UCSD-AML1 (cell line): Measurements from ENCODE around the gene CHKB.

Source experiments
- DNase-seq: peaks from one replicate; lab custom pipeline; 2025; ENCODE audit not compliant: unreplicated experiment; lab: John Stamatoyannopoulos, UW

CHKB gene

DNA sequence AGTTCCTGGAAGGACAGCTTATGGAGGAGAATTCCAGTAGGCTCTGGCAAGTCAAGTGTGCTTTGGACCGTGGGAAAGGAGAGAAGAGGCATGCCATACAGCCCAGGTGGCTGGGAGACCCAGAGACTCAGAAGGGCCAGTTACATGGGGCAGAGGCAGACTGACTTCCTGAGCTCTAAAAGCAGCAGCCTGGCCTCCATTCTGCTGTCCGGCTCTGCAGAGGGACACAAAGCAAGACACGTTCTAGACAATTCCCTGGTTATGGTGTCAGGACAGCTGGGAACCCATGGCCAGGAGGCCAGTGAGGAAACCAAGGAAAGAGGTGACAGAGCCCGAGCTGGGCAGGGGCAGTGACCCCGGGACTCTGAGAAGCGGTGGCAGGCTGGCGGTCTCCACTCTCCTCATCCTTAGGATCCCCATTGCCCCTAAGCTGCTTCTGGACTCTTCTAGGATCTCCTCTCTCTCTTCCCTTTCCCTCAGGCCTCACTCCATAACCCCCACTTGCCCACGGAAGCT, 7.2 kb downstream of the CHKB start:
- DNase-seq = no peak

DNA sequence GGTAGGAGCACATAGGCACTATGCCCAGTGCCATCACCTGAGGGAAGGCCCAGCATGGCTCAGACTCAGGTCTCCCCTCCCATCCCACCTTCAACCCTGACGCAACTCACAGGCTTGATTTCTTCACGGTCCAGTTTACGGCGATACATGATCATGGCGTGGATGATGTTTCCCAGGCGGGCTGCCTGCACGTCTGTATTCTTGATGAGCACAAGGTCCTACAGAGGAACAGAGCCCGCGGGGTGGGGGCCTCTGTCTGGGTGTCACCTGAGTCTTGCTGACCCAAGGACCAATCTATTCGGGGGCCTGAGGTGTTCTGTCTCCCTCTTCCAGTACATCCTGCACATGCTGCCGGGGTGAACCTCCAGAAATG, 8.3 kb downstream of the CHKB start:
- no peak for DNase-seq

DNA sequence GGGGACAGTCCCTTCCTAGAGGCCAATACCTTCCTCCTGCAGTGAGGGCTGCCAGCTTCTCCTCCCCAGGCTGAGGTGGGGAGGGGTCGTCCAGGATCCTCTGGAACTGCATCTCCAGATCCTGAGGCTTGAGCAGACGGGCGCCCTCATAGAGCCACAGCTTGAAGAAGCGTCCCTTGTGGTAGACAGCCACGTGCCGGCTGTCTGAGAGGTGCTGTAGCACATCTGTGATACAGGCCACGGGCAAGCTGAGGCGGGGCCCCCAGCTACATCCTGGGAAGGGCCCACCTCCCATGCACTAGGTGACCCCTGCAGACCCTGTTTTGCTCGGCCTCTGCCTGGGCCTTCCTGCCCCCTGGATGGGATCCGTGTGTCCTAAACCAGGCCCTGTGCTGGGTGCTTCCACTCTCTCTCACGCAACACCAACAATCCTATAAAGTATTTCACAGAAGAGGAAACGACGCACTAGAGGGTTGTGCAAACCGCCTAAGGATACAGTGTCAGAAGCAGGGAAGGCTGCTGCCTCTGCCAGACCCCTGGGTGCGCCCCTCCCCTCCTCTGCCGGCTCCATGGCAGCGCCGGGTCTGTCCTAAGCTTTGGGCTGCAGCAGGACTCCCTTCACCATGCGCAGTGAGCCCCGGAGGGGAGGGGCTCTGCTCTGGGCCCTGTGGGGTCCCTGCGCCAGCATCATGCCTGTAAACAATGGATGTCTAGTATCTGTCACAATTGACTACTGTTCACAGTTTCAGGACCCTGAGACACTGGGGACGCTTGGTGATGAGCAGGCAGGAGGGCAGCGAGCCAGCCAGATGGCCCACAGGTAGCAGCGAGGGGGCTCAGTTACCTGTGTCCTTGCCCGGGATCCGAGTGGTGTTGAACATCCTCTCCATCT, 8.9 kb downstream of the CHKB start:
- no peak for DNase-seq

DNA sequence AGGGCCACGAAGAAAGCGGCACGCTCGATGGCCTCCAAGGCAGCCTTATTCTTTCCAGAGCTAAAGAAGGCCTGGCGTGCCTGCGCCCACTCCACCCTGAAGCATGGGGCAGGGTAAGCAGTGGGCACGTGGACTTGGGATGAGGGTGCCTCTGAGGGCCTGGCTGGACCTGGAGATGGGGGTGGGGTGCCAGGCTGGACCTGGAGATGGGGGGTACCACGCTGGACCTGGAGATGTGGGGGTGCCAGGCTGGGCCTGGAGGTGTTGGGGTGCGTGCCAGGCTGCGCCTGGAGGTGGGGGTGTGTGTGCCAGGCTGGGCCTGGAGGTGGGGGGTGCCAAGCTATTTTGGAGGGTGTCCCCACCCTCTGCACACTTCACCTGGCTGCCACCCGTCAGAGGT, 9.7 kb downstream of the CHKB start:
- DNase-seq = no peak

DNA sequence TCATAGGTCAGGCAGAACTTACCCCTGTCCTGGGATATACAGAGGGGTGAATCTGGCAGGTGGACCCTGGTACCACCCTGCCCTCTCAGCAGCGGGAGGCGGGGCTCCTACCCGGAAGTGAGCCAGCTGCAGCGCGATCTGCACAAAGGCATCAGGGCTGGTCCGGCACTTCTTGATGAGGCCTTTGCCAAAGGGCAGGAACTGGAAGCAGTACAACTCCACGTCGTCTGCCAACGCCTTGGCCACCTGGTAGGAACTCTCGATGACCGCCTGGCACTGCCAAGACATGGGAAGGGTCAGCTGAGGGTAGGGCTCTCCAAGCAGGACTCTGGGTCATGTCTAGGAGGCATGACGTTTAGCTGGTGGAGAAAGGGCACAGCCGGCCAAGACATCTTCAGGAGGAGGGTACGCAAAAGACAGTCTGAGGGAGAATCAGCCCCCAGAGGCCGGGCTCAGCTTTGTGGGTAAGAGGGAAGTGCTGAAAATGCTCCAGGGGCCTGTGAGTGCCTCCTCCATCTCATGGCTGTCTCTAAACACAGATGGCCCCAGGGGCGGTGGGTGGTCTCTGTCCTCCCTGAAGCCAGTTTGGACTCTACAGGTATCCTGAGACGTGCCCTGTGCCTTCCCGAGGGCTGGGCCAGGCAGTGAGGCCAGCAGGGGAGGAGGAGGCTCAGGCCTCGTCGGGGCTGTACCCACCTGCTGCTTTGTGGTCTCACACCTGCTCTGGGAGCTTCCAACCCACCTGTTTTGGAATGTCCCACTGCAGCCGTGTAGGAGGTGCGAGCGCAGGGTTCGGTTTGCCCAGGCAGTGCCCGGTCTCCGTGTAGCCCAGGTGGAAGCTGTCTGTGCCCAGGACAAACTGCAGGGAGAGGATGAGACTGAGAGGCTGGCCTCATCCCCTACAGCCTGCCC, 11.1 kb downstream of the CHKB start:
- no peak for DNase-seq

DNA sequence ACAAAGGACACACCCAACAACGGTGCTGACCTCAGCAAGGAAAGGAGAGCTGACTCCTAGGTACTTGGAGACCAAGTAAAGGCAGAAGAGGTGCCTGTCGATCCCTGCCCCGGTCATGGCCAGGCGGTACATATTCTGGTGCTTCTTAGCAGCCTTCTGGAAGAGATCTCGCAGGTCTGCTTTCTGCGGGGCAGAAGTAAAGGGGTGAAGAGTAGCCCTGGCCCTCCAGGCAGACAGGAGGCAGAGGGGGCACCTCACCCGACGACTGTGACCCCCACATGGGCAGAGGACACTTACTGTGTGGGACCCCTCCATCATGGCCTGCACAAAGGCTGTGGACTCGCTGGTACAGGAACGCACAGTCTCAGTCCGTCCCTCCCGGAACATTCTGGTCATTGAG, 11.8 kb downstream of the CHKB start:
- DNase-seq = no peak

DNA sequence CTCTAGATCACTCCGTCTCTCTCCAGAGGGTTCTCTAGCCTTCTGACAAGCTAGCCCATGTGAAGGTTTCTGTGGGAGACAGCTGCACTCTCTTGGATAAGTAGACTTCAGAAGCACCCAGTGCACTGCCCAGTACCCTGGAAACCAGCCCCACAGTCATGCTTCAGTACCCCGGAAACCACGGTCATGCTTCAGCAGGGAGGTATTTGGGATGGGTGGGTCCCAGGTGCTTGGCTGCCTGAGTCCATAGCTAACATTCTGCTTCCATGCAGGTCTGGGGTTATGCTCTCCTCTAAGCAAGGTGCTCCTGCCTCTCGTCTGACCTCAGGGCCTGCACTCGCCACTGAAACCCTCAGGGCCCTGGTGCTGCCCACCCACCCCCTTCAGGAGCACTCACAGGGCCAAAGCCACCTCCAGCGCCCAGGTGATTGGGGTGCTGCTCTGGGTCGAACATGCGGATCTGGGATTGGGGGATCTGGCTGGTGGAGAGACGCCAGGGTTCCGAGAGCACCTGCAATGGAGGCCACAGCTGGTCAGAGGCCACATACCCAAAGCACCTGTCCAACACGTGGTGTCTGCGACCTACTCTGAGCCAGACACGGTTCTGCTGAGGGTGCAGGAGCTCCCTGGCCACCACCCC, 12.6 kb downstream of the CHKB start:
- no peak for DNase-seq

DNA sequence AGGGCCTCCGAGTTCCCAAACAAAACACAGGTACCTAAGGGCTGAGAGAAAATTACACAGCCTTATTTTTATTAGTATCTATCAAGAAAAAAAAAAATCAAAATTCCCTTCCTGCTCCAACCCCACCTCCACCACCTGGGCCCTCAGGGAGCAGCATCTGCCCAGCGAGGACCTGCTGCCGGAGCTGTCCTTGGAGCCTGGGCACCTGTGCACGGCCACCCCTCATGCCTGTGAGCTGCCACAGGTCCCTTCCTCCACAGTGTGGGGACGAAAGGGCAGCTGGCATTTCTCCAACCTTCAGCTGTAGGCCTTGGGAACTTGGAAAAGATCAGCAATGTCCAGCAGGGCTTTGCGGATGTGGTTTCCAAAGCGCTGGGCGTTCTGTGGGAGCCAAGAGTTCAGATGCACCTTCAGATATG, 13.6 kb downstream of the CHKB start:
- no peak for DNase-seq

DNA sequence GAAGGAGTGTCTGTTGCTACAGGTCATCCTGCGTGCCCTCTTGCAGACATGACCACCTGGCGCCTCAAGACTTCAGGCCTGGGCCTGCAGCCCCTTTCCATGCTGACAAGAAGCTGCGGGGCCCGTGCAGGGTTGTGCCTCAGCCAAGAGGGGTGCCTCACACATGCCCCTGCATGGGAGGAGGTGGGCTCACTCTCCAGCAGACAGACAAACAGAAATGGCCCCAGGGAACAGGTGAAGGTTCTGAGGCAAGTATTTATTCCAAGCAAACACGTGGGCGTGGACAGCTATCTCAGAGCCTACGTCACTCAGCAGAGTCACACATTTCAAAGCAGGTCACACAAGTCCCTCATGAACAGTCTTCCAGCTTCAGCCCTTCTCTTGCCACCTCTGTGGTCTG, 14.0 kb downstream of the CHKB start:
- no peak for DNase-seq

DNA sequence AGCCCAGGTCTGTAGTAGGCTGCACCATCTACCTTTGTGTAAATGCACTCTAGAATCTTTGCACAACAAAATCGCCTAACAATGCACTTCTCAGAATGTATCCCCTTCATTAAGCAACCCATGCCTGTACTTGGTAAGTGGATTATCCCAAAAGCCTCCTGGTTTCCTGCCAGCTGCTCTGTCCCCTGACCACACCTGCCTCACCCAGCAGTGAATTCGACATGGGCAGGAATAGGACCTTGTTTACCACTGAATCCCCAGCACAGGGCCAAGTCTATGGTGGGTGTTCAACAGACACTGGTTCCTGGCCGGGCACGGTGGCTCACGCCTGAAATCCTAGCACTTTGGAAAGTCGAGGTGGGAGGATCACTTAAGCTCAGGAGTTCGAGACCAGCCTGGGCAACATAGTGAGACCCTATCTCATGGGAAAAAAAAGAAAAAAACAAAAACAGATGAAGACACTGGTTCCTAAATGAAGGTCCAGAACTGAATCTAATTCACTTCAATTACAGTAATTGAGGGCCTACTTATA, 14.9 kb downstream of the CHKB start:
- no peak for DNase-seq

DNA sequence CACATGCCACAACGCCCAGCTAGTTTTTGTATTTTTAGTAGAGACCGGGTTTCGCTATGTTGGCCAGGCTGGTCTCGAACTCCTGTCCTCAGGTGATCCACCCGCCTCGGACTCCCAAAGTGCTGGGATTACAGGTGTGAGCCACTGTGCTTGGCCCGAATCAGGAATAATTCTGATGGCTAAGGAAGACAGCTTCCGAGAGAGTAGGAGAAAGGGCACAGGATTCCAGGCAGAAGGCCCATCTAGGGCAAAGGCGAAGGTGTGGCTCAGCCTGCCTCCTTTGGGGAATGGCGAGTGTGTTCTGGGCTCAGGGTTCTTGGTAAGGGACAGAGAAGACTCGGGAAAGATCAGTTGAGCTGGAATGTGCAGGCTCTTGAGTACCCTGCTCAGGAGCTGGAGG, 18.4 kb downstream of the CHKB start:
- DNase-seq = no peak

DNA sequence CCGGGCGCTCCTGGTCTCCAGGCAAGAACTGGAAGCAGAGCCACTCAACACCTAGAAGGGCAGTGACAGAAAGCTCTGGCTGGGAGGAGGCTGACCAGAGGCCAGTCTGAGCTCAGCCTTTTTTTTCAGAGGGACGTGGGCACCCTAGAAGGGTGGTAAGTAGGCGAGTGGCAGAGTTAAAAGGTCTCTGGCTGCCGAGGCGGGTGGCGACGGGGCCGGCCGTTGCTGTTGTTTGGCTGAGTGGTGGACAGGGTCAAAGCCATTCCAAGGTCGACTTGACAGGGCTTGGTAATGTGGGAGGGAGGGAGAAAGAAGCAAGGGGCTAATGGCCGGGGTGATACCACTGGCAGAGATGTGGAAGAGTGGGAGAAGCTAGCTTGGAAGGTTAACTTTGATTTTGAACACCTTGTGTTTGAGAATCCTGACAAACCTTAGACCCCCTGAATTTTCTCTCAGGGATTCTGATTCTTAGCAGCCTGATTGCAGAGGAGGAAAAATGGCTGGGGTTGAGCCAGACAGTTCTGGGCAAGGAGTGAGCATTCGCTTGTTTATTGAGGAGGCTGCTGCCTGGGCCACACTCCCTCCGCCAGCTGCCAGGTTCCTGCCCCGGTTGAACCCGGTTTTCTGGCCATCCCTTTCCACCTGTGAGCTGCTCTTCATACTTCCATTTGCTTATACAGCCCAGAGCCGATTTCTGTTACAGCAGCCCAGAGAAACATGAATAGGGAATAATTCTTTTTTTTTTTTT, 19.1 kb downstream of the CHKB start:
- DNase-seq = no peak

DNA sequence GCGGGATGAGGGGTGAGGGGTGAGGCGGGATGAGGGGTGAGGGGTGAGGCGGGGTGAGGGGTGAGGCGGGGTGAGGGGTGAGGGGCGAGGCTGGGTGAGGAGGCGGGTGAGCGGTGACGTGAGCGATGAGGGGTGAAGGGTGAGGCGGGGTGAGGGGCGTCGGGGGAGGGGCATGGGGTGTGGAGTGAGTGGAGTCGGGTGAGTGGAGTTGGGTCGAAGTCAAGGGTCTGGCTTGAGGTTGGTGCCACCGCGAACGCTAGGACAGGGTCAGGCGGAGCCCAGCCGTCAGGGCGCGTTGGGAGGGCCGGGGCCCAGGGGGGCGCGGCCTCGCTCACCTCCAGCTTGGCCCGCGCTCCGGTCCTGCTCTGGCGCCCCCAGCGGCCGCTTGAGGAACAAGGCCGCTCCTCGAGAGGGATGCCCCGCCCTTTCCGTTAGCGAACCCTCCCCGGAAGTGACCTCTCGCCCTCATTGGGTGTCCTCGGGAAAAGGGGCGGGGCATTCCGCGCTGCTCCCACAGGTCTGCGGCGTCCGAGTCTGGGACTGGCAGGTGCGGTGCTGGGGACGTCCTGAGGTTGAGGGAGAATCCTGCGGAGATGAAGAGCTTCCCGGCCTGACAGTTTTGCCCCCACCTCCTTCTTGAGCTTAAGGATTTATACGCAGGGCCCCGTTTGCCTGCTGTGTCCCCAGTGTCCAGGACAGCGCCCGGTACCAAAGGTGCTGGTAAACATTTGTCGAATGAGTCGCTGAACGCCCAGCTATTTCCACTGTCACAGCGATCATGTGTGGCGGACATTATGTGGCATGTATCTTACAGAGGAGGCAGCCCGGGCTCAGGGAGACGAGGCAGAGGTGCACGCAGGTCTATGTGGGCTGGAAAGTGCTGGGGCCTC, 19.9 kb downstream of the CHKB start, which contains the start of gene SYCE3:
TSS of gene SYCE3 (minus strand) at position 397 of the 890 bp plus-strand sequence. CDS start 6,514 bp downstream, outside the sequence.
- peak; percentile 96 for DNase-seq

DNA sequence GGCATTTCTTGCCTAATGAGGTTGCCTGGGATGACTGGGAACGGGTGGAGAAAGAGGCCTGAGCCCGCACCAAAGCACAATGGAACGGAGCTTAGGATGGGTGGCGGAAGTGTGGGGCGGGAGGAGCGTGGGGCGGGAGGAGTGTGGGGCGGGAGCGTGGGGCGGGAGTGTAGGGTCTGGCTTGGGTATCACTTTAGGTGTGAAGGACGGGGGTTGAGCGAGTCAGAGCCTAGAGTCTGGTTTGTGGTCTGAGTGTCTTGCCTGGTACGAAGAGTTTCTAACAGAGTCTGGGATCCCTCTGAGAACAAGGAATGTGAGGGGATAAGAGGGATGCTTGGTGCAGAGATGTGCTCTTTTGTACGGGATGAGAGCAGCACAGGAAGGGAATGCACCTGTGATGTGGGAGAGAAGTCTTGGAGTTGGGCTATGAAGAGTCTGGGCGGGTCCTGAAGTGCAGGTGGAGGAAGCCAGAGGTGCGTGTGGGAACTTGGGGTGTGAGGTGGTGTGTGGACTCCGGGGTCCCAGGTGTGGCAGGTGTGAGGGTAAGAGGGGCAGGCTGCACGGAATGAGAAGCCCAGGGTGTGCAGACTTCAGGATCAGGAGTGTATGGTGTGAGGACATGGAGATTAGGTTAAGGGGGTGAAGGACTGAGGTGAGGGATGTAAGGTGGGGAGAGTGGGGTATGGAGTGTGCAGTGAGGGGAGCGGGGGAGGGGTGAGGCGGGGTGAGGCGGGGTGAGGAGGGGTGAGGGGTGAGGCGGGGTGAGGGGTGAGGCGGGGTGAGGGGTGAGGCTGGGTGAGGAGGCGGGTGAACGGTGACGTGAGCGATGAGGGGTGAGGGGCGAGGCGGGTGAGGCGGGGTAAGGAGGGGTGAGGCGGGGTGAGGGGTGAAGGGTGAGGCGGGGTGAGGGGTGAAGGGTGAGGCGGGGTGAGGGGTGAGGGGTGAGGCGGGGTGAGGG, 21.0 kb downstream of the CHKB start:
- DNase-seq = no peak

DNA sequence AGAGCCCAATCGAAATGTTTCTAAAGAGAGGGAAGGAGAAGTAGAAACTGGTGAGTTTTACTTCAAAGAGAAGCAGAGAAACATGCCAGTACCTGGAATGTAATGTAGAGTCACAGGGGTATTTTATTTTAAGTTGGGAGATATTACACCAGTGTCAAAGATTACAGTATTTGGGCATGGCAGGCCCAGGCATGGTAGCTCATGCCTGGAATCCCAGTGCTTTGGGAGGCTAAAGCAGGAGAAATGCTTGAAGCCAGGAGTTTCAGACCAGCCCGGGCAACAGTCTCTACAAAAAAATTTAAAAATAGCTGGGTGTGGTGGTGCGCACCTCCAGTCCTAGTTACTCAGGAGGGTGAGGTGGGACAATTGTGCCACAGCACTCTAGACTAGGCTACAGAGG, 22.6 kb downstream of the CHKB start:
- no peak for DNase-seq

DNA sequence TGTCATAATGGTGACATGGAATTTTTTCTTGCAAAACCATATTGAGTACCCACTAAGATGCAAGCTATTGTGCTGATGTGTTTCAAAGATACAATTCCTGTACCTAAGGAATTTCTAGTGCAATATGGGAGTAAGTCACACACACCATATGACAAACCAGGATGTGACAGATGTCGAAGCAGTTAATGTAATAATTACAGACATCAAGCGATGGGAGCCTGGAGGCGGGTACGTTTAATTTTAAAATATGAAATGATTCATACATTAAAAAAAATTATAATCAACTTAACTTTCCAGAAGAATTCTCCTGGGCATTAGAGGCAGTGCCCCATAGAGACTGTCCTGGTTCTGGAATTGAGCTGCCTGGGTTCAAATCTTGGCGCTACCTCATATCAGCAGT, 25.9 kb downstream of the CHKB start:
- DNase-seq = no peak

DNA sequence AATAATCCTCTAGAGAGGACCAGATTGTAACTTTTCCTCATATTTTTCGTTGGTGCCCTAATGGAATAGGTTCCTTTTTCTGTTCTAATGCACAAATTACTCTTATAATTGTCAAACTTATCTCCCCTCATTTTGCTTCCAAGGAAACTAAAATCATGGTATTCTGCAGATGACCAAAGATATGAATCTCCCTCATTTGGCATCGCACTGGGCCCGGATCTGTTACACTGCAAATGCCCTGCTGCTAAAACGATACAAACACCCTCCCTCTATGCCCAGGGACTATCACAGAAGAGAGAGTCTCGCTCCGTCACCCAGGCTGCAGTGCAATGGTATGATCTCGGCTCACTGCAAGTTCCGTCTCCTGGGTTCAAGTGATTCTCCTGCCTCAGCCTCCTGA, 29.3 kb downstream of the CHKB start:
- no peak for DNase-seq

DNA sequence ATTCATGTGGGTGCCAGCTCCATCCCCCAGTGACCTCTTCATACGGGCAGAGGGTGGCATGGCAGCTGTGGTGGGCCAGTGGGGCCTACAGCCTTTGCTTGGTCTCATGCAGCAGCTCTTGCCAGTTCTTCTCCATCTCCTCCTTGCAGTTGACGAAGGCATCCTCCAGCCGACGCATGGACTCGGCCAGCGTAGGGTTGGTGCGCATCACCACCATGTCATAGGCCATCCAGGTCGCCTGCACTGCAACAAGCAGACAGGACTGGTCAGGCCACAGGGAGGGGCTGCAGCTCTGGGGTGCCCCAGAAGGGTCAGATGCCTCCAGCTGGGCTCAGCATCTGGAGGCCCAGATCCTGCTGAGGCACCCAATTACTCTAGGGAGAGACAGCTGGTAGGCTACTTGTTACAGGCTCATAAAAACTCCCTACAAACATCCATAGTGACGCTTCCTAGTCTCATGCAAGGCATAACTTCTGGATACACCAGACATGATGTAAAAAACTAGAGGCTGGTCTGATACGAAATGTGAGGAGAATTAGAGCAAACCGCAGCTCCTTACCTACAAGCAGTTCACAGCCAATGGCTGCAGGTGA, 31.4 kb downstream of the CHKB start:
- no peak for DNase-seq
